ENCODE data around the gene E4F1. TPM values are rescaled to one million over a fixed set of nuclear protein-coding genes. Genes with fewer than 3 reads are reported as not detected.
"Not testable (repeated sequence)": the region's sequence is repeated elsewhere in the genome, so short reads cannot be mapped to it uniquely, and the experiment has no call there.

E4F1 gene
- total and polyA plus RNA-seq, 2 donors (not counting 1 experiment from before 2014, with no cell fraction given), result 41.8 to 70.9 TPM

- Mint-ChIP-seq H3K9me3 (ENCODE audit: insufficient read depth) (no peaks in the 10 kb centered on the region), H3K27ac (no peak overlapping the region), H3K4me1 (peaks cover 17% of the 10 kb centered on the region), H3K27me3 (no peaks in the 10 kb centered on the region), H3K4me3 (no peak overlapping the region)
- DNase-seq (no peak), ATAC-seq (ENCODE audit: low read depth) (no peak)
- Histone ChIP-seq H4K20me1 (ENCODE audit: control insufficient read depth, insufficient read depth, low read length, poor library complexity, severe bottlenecking) (peaks cover 26% of the 10 kb centered on the region), H2AFZ (ENCODE audit: insufficient read depth, low read depth, low read length, poor library complexity, severe bottlenecking) (no peak overlapping the region), H3K4me3 (ENCODE audit: control extremely low read depth in 1 of 5, extremely low read depth in 1 of 5, insufficient read depth in 1 of 5, low read depth in 2 of 5, low read length in 4 of 5) (no peak overlapping the region), H3K4me1 (ENCODE audit: control insufficient read depth in 2 of 2, insufficient read depth in 2 of 2, low read length in 2 of 2) (peaks cover 3 to 26% of the 10 kb centered on the region in 2 donors), H3K36me3 (replicated peaks in 1 of 2; ENCODE audit: control extremely low read depth in 1 of 2, control insufficient read depth in 1 of 2, extremely low read depth in 1 of 2, insufficient read depth in 2 of 2, low read length in 1 of 2) (peaks cover 0 to 62% of the 10 kb centered on the region in 2 experiments), H3K27me3 (replicated peaks in 1 of 4; ENCODE audit: control extremely low read depth in 1 of 4, control insufficient read depth in 3 of 4, insufficient read depth in 4 of 4, low read length in 3 of 4) (no peaks in the 10 kb centered on the region), H3K79me2 (ENCODE audit: control insufficient read depth, insufficient read depth, low read length) (peaks cover 4% of the 10 kb centered on the region), H3K9me3 (ENCODE audit: control extremely low read depth in 1 of 3, control insufficient read depth in 2 of 3, insufficient read depth in 1 of 3, low read length in 2 of 3) (no peaks in the 10 kb centered on the region), H3K27ac (ENCODE audit: low read length in 2 of 2) (no peak overlapping the region), H3K4me2 (replicated peaks; ENCODE audit: low read depth, low read length, poor library complexity, severe bottlenecking) (no peak overlapping the region), H3K9ac (ENCODE audit: low read length) (no peak overlapping the region)
- intact Hi-C loops (cut with micrococcal nuclease), result loop anchor here (10.0 kb wide), 1 partner anchor 232 kb away; the partner anchor contains the start of gene NHERF2
- no peak for TF ChIP-seq CTCF (IDR thresholded peaks at IDR 0.05)
- no peak for TF ChIP-seq EZH2 (IDR thresholded peaks at IDR 0.05; ENCODE audit: borderline replicate concordance, insufficient read depth, low read depth, low read length, poor library complexity, severe bottlenecking)
- ChIA-PET CTCF (no interaction called here), POLR2A (no interaction called here)
- WGBS (ENCODE audit: insufficient coverage), result 98% methylated on average over 7 of the region's 12 CpGs
Observed at GRCh38 chr16:2256531-2257140, 33.2 kb downstream of the E4F1 start.

- no peak overlapping the region for H2AFZ ChIP-seq (ENCODE audit: insufficient read depth, low read depth, low read length, poor library complexity, severe bottlenecking)
- no peak overlapping the region for H3K27ac ChIP-seq (ENCODE audit: low read length in 2 of 2)
- H3K27me3 ChIP-seq (replicated peaks in 1 of 4; ENCODE audit: control extremely low read depth in 1 of 4, control insufficient read depth in 3 of 4, insufficient read depth in 4 of 4, low read length in 3 of 4), result no peaks in the 10 kb centered on the region
- ATAC-seq (ENCODE audit: low read depth) (no peak), DNase-seq (no peak)
- H3K4me2 ChIP-seq (replicated peaks; ENCODE audit: low read depth, low read length, poor library complexity, severe bottlenecking), result no peak overlapping the region
- Mint-ChIP-seq H3K4me3 (no peak overlapping the region), H3K27me3 (no peaks in the 10 kb centered on the region), H3K4me1 (peaks cover 10% of the 10 kb centered on the region), H3K27ac (no peak overlapping the region), H3K9me3 (ENCODE audit: insufficient read depth) (no peaks in the 10 kb centered on the region)
- 97% methylated on average over 4 of the region's 6 CpGs for WGBS (ENCODE audit: insufficient coverage)
- ChIA-PET POLR2A (interaction anchor here (0.6 kb wide), 1 partner anchor 35 kb away, joined by 6 read pairs; no protein-coding TSS in a partner anchor), CTCF (interaction anchor here (0.9 to 1.4 kb wide), 2 partner anchors 63 to 250 kb away, joined by 3 to 4 read pairs; no protein-coding TSS in a partner anchor)
- H3K9ac ChIP-seq (ENCODE audit: low read length), result no peak overlapping the region
- peaks cover 10% of the 10 kb centered on the region for H3K79me2 ChIP-seq (ENCODE audit: control insufficient read depth, insufficient read depth, low read length)
- no peaks in the 10 kb centered on the region for H3K9me3 ChIP-seq (ENCODE audit: control extremely low read depth in 1 of 3, control insufficient read depth in 2 of 3, insufficient read depth in 1 of 3, low read length in 2 of 3)
- intact Hi-C loops (cut with micrococcal nuclease), result loop anchor here (10.0 kb wide), 1 partner anchor 233 kb away; the partner anchor contains the start of gene NHERF2
- H3K36me3 ChIP-seq (replicated peaks in 1 of 2; ENCODE audit: control extremely low read depth in 1 of 2, control insufficient read depth in 1 of 2, extremely low read depth in 1 of 2, insufficient read depth in 2 of 2, low read length in 1 of 2), result peaks cover 4 to 73% of the 10 kb centered on the region in 2 experiments
- no peak overlapping the region for H3K4me3 ChIP-seq (ENCODE audit: control extremely low read depth in 1 of 5, extremely low read depth in 1 of 5, insufficient read depth in 1 of 5, low read depth in 2 of 5, low read length in 4 of 5)
- H3K4me1 ChIP-seq (ENCODE audit: control insufficient read depth in 2 of 2, insufficient read depth in 2 of 2, low read length in 2 of 2), result peaks cover 0 to 15% of the 10 kb centered on the region in 2 donors
- peaks cover 37% of the 10 kb centered on the region for H4K20me1 ChIP-seq (ENCODE audit: control insufficient read depth, insufficient read depth, low read length, poor library complexity, severe bottlenecking)
- no peak for TF ChIP-seq CTCF (IDR thresholded peaks at IDR 0.05)
Observed at GRCh38 chr16:2257726-2258125, 34.3 kb downstream of the E4F1 start.

GRCh38 chr16:2258530-2258929 lies 35.1 kb downstream of the E4F1 start:
- not testable (repeated sequence) for H3K27ac ChIP-seq (ENCODE audit: low read length in 2 of 2); H3K4me1 ChIP-seq (ENCODE audit: control insufficient read depth in 2 of 2, insufficient read depth in 2 of 2, low read length in 2 of 2); H3K27ac Mint-ChIP-seq; H3K4me3 Mint-ChIP-seq; H3K27me3 Mint-ChIP-seq; H3K4me1 Mint-ChIP-seq; H3K4me3 ChIP-seq (ENCODE audit: control extremely low read depth in 1 of 5, extremely low read depth in 1 of 5, insufficient read depth in 1 of 5, low read depth in 2 of 5, low read length in 4 of 5); H3K9me3 ChIP-seq (ENCODE audit: control extremely low read depth in 1 of 3, control insufficient read depth in 2 of 3, insufficient read depth in 1 of 3, low read length in 2 of 3); H3K9me3 Mint-ChIP-seq (ENCODE audit: insufficient read depth); H2AFZ ChIP-seq (ENCODE audit: insufficient read depth, low read depth, low read length, poor library complexity, severe bottlenecking); H3K9ac ChIP-seq (ENCODE audit: low read length); DNase-seq; H3K27me3 ChIP-seq (replicated peaks in 1 of 4; ENCODE audit: control extremely low read depth in 1 of 4, control insufficient read depth in 3 of 4, insufficient read depth in 4 of 4, low read length in 3 of 4); ATAC-seq (ENCODE audit: low read depth); H3K4me2 ChIP-seq (replicated peaks; ENCODE audit: low read depth, low read length, poor library complexity, severe bottlenecking)
- Histone ChIP-seq H4K20me1 (ENCODE audit: control insufficient read depth, insufficient read depth, low read length, poor library complexity, severe bottlenecking) (peaks cover 45% of the 10 kb centered on the region), H3K36me3 (replicated peaks in 1 of 2; ENCODE audit: control extremely low read depth in 1 of 2, control insufficient read depth in 1 of 2, extremely low read depth in 1 of 2, insufficient read depth in 2 of 2, low read length in 1 of 2) (peaks cover 8 to 75% of the 10 kb centered on the region in 2 experiments), H3K79me2 (ENCODE audit: control insufficient read depth, insufficient read depth, low read length) (peaks cover 15% of the 10 kb centered on the region)
- ChIA-PET POLR2A (interaction anchor here (0.6 kb wide), 1 partner anchor 34 kb away, joined by 6 read pairs; no protein-coding TSS in a partner anchor), CTCF (interaction anchor here (1.4 to 2.1 kb wide), 2 partner anchors 8 to 249 kb away, joined by 4 to 9 read pairs; no protein-coding TSS in a partner anchor)
- WGBS (ENCODE audit: insufficient coverage), result 98% methylated on average over 5 of the region's 7 CpGs
- intact Hi-C loops (cut with micrococcal nuclease), result loop anchor here (10.0 kb wide), 1 partner anchor 234 kb away; the partner anchor contains the start of gene NHERF2

All from B cell (primary cell).